IPS-15b (cell line): ENCODE data around the gene MED25.
A peak's percentile ranks its signal among the peaks of the same experiment; 100 is the strongest.
"Not testable (repeated sequence)": the region's sequence is repeated elsewhere in the genome, so short reads cannot be mapped to it uniquely, and the experiment has no call there.

Source experiments
- H3K27me3 ChIP-seq: one replicate; pipeline ENCODE4 v1.6.1; 2013; ENCODE audit warnings: low read length; ENCODE audit not compliant: control insufficient read depth, insufficient read depth
- H3K36me3 ChIP-seq: one replicate; pipeline ENCODE4 v1.6.1; 2013; ENCODE audit warnings: low read length; ENCODE audit not compliant: control insufficient read depth, insufficient read depth
- H3K4me1 ChIP-seq: one replicate; pipeline ENCODE4 v1.6.1; 2013; ENCODE audit warnings: mild to moderate bottlenecking, low read length; ENCODE audit not compliant: control insufficient read depth, insufficient read depth
- H3K4me3 ChIP-seq: one replicate; pipeline ENCODE4 v1.5.1; 2013; ENCODE audit warnings: low read depth, low read length
- H3K9ac ChIP-seq: one replicate; pipeline ENCODE4 v1.6.1; 2013; ENCODE audit warnings: low read depth, mild to moderate bottlenecking, low read length
- H3K9me3 ChIP-seq: one replicate; pipeline ENCODE4 v1.6.1; 2013; ENCODE audit warnings: mild to moderate bottlenecking, low read length; ENCODE audit not compliant: control insufficient read depth, insufficient read depth

MED25 gene

DNA sequence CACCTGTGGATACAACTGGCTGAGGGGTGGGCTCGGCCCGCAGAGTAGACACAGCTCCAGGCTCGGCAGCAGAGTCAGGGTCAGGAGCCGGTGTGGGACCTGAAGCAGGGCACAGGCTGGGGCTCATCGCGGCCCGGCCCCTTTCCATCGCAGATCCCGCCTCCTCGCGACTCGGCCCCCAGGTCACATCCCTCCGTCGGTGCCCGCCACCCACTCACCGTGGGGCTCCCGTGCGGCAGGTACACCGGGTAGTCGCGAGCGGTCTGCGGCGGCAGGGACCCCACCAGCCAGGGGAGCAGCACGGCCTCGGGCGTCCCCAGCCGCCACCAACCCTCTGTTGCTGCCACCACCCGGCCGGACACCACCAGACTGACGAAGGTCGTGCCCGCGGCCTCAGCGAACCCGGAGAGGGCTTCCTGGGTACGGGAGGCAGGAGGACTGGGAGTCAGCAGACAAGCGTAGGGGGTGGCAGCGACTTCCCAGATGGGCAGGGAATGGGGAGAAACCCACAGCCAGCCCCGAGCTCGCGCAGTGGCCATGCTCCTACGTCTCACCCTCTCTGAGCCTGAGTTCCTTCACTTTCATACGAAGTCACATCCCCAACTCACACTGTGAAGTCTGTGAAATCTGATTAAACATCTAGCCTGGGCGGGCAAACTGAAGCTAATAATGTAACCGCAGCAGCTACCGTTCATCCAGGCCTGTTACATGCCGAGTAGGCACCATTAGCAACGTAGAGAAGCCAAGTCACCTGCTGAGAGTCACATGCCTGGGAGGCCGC is 8.7 kb upstream of the MED25 start:
- peak overlapping the region; percentile 70 for H3K4me3 ChIP-seq
- no peak overlapping the region for H3K9ac ChIP-seq
- H3K4me1 ChIP-seq, result peaks cover 5% of the 10 kb centered on the region
- H3K27me3 ChIP-seq, result no peaks in the 10 kb centered on the region
- H3K9me3 ChIP-seq, result no peaks in the 10 kb centered on the region
- H3K36me3 ChIP-seq, result peaks cover 6% of the 10 kb centered on the region

DNA sequence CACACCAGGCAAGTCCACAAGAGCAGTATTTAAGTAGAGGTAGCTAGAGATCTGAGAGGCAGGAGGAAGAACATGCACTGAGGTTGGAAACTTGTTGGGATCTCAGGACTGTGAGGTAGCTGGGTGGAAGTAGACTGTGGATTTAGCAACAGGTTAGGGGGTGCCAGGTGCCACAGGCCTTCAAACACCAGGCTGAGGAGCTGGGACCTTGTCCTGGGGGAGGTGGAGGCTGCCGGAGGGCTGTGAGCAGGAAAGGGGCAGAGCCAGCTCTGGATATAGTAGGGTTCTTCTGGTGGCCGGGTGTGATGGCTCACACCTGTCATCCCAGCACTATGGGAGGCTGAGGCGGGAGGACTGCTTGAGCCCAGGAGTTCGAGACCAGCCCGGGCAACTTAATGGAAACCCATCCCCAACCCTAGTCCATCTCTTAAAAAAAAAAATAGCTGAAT is 8.1 kb upstream of the MED25 start:
- H3K27me3 ChIP-seq, result no peaks in the 10 kb centered on the region
- H3K36me3 ChIP-seq, result peaks cover 6% of the 10 kb centered on the region
- no peak overlapping the region for H3K9ac ChIP-seq
- H3K4me3 ChIP-seq, result no peak overlapping the region
- H3K4me1 ChIP-seq, result peaks cover 5% of the 10 kb centered on the region
- no peaks in the 10 kb centered on the region for H3K9me3 ChIP-seq

DNA sequence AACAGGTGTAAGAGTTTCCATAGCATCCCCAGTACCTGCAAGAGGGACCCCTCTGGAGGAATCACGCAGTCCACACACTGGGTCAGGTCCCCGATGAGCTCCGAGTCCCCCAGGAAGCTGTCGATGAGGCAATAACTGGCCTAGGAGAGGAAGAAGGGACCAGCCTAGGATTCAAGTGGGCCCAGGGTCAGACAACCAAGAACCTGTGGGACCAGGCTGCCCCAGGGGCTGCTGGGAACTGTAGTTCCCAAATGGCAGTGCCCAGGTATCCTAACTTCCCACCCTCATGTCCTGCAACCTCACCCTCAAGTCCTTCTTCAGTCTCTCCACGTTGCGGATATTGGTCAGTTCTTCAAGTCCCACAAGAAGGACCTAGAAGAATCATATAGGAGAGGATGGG is 6.8 kb upstream of the MED25 start:
- Histone ChIP-seq H3K9me3 (no peaks in the 10 kb centered on the region), H3K4me1 (peaks cover 5% of the 10 kb centered on the region)

DNA sequence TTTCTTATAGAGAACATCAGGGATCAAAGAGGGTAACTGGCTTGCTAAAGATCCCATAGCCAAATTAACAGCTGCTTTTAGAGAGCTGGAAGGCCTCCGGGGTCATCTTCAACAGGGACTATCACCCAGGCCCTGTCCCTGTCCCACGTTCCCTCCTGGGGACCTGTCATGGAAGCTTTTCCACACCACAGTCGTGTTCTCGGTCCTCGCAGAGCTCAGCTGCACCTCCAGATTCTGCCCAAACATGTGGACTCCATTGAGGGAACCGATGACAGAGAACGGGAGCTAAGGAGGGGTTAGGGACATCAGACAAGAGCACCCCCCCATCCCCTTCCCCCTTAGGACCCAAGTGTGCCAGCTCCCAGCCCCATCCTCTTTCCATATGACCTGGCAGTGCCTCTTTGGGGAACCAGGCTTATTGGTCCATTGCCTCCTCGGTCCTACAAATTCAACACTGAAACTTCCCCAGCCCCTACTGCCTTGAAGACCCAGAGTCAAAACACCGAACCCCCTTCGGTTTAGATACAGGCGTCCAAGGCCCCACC is 5.6 kb upstream of the MED25 start:
- Histone ChIP-seq H3K27me3 (no peaks in the 10 kb centered on the region), H3K36me3 (no peaks in the 10 kb centered on the region), H3K9ac (peak overlapping the region; percentile 4), H3K9me3 (no peaks in the 10 kb centered on the region), H3K4me1 (peaks cover 5% of the 10 kb centered on the region), H3K4me3 (peak overlapping the region; percentile 83)

More for the DNA sequence above, 6.8 kb upstream of the MED25 start:
- Histone ChIP-seq H3K9ac (no peak overlapping the region), H3K4me3 (no peak overlapping the region), H3K27me3 (no peaks in the 10 kb centered on the region), H3K36me3 (peaks cover 4% of the 10 kb centered on the region)

DNA sequence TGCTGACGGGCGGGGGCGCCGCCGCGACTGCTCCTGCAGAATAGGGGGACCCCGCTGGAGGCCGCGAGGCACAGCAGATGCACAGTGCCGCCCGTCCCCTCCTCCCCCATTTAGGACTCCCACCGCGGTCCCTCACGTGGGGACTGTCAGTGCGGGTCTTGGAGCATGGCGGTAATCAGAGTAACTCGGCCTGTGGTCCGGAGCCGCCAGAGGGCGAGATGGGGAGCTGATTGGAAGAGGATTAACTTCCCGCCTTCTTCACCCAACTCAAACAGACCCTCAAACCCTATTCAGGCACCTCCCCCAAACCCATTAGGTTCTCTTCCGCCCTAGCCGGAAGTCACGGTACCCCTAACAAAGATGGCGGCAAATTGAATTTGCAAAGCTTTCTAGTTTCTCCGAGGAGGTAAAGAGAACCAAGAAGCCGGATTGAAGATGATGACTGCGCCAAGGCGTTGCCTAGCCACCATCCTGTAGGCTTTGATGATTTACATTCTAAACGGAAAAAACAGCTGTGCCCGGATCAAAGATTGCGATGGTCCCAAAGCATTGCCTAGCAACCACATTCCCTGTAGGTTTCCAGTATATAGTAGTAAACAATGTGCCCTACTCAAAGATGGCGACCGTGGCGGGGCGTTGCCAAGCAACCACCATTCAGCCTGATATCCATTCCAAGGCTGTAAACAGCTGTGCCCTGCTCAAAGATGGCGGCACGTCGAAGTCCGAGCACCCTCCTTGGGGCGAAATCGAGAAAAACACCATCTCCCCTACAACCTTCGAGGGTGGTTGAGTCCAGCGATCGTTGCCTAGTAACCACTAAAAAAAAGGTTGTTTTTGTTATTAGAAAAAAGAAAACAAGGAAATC is 4.9 kb upstream of the MED25 start, which contains the start of gene FUZ:
TSS of gene FUZ (minus strand) at position 296 of the 865 bp plus-strand sequence. CDS start at position 110, 186 bp downstream.
- Histone ChIP-seq H3K9ac (peak within 1 kb of the TSS; percentile 39), H3K36me3 (no peaks in the 10 kb centered on the region), H3K4me1 (peaks cover 5% of the 10 kb centered on the region), H3K27me3 (no peaks in the 10 kb centered on the region), H3K9me3 (no peaks in the 10 kb centered on the region), H3K4me3 (peak within 1 kb of the TSS; percentile 83)

DNA sequence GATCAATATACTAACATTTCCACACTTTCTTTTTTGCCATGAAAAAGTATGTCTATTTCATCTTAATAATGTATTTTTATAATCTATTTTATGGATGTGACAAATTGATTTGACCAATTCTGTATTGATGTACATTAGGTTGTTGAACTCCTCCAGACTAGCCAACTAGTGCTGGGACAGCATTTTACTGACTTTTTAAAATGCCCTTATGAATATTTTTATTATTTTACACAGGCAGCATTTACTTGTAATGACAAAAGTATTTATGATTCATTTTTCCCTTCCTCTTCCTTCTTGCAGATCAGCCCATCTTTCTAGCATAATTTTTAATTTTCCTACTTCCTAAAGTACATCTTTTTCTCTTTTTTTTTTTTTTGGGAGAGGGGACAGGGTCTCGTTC is 4.1 kb upstream of the MED25 start:
- no peaks in the 10 kb centered on the region for H3K36me3 ChIP-seq
- H3K9ac ChIP-seq, result no peak overlapping the region
- H3K27me3 ChIP-seq, result no peaks in the 10 kb centered on the region
- no peak overlapping the region for H3K4me3 ChIP-seq
- H3K9me3 ChIP-seq, result no peaks in the 10 kb centered on the region
- H3K4me1 ChIP-seq, result peaks cover 5% of the 10 kb centered on the region

DNA sequence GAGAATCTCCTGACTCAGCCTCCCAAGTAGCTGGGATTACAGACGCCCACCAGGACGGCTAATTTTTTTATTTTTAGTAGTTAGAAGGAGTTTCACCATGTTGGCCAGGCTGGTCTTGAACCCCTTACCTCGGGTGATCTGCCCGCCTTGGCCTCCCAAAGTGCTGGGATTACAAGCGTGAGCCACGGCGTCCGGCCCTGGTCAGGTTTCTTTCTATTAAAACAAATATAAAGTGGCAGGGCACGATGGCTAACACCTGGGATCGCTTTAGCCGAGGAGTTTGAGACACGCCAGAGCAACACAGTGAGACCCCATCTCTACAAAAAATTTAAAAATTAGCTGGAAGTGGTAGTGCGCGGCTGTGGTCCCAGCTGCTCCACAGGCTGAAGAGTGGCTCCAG is 1.5 kb upstream of the MED25 start:
- Histone ChIP-seq H3K27me3 (no peaks in the 10 kb centered on the region), H3K9ac (no peak overlapping the region), H3K9me3 (no peaks in the 10 kb centered on the region), H3K4me1 (no peaks in the 10 kb centered on the region), H3K36me3 (no peaks in the 10 kb centered on the region), H3K4me3 (no peak overlapping the region)

DNA sequence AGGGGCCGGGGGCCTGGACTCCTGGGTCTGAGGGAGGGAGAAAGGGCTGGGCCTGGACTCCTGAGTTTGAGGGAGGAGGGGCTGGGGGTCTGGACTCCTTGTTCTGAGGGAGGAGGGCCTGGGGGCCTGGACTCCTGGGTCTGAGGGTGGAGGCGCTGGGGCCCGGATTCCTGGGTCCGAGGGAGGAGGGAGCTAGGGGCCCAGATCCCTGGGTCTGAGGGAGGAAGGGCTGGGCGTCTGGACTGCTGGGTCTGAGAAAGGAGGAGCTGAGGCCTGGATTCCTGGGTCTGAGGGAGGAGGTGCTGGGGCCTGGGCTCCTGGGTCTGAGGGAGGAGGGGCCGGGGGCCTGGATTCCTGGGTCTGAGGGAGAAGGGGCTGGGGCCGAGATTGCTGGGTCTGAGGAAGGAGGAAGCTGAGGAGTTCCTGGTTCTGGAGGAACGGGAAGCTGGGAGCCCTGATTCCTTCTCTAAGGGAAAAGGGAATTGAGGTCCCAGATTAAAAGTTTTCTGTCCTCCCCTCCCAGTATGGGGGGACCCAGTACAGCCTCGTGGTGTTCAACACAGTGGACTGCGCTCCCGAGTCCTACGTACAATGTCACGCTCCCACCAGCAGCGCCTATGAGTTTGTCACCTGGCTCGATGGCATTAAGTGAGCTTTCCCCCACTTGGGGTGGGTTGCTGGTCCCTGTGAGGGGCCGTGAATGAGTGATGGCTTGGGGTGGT is 721 bp downstream of the MED25 start:
- Histone ChIP-seq H3K4me3 (peak overlapping the region; percentile 79), H3K9ac (peak overlapping the region; percentile 94), H3K36me3 (peaks cover 7% of the 10 kb centered on the region), H3K9me3 (no peaks in the 10 kb centered on the region), H3K27me3 (no peaks in the 10 kb centered on the region), H3K4me1 (no peaks in the 10 kb centered on the region)

DNA sequence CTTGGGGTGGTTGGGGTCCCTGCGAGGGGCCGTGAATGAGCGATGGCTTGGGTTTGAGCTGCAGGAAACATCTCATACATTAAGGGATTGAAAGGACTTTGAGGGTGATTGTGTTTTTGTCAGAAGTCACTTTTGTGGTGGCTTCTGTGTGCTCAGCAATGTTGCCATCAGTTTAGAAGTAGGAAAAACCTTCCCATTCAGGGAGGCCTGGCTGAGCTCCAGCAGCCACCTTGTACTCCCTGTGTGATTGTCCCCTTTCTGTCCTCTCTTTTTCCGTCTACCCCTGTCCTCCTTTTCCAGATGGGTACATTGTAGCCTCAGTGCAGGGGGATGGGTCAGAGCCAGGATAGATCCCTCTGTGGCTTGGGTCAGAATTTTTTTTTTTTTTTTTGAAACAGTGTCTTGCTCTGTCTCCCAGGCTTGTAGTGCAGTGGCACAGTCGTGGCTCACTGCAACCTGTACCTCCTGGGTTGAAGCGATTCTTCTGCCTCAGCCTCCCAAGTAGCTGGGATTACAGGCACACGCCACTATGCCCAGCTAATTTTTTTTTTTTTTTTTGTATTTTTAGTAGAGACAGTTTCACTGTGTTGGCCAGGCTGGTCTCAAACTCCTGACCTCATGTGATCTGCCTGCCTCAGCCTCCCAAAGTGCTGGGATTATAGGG is 1.5 kb downstream of the MED25 start:
- not testable (repeated sequence) for H3K27me3 ChIP-seq, H3K9ac ChIP-seq, H3K9me3 ChIP-seq, H3K36me3 ChIP-seq, H3K4me1 ChIP-seq
- peak overlapping the region; percentile 79 for H3K4me3 ChIP-seq

DNA sequence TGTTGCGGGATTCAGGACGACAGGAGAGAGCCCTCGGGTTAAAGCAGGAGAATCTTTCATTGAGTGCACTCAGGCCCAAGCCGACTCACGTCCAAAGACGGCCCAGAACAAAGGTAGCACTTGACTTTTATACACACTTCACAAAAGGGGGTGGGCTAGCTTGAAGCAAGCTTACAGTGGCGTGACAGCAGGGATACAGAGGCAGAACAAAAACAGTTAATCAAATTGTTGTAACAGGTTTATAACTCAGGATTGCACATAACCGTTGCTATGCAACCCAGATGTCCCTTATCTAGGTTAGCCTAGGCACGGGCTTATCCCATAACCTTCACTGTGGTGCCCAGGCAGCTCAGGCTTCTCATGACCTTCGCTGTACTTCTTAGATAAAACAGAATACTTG is 2.0 kb downstream of the MED25 start:
- no peaks in the 10 kb centered on the region for H3K27me3 ChIP-seq
- no peak overlapping the region for H3K9ac ChIP-seq
- H3K4me3 ChIP-seq, result no peak overlapping the region
- H3K36me3 ChIP-seq, result peaks cover 12% of the 10 kb centered on the region
- no peaks in the 10 kb centered on the region for H3K9me3 ChIP-seq
- no peaks in the 10 kb centered on the region for H3K4me1 ChIP-seq

DNA sequence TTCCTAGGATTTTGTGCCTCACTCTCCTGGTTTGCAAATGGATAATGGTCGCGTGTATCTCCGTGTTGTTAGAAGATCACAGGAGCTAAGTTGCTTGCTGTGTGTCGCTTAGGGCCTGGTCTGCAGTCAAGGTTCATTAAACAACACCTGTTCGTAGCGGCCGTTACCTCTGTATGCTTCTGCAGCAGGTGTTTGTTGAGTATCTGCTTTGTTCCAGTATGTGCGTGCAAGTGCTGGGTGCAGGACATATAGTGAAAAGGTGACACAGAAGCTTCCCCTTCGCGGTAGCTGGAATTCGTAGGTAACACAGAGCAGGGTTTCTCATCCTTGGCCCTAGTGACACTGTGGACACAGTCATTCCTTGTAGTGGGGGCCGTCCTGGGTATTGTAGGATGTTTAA is 5.4 kb downstream of the MED25 start:
- peaks cover 18% of the 10 kb centered on the region for H3K36me3 ChIP-seq
- no peak overlapping the region for H3K9ac ChIP-seq
- no peaks in the 10 kb centered on the region for H3K27me3 ChIP-seq
- H3K9me3 ChIP-seq, result no peaks in the 10 kb centered on the region
- H3K4me1 ChIP-seq, result no peaks in the 10 kb centered on the region
- no peak overlapping the region for H3K4me3 ChIP-seq
